Peyer's patch (tissue), 4 donors: ENCODE measurements around the gene SPP2.

Experiments
- POLR2A ChIP-seq, 2 donors: fragments of 450-650 bp; IDR thresholded peaks; one replicate each; pipeline ENCODE4 v1.5.1; 2017; ENCODE audit warnings: antibody characterized with exemption in 2 of 2, mild to moderate bottlenecking in 2 of 2, moderate library complexity in 2 of 2
- TF ChIP-seq, protein P1 (sequence below), 6 experiments: fragments of 450-650 bp in 4 of 6; fragments of 200-600 bp in 2 of 6; sonication (generic) in 1 of 6; IDR thresholded peaks; one replicate each; pipeline ENCODE4 v1.5.1; 2017 to 2019; ENCODE audit warnings: antibody characterized with exemption in 6 of 6, mild to moderate bottlenecking in 3 of 6, moderate library complexity in 1 of 6

DNA sequence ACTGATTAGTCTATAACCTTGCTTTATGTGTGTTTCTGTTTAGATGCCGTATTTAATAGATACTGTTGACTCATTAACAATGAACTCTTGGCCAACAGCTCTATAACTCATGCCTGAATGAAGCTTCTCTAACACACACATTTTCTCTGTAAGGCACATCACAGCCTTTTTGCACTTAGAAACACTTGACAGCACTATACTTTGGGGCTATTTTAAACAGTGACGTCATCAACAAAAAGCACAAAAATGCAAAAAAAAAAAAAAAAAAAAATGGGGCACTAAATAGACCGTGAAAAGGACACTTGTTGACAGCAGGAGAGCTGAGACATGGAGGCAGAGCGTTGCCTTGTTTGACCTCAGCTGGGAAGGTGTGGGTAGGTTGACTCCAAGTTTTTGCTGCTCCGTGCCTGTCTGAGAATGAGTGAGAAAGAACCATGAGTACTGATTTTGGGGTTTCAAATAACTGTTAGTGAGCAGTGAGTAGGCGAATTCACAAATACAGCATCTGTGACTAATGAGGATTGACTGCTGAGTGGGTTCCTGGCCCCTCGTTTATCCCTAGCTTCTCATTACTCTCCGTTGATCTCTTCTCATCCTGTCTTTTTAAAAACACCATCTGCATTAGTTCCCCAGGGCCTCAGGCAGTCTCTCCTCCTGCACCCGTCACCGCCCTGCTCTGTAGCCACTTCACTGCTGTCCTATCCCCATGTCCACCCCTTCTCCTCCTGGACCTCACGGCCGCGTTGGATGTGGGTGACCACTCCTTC, 24.4 kb downstream of the SPP2 start:
- TF ChIP-seq, protein P1, sequence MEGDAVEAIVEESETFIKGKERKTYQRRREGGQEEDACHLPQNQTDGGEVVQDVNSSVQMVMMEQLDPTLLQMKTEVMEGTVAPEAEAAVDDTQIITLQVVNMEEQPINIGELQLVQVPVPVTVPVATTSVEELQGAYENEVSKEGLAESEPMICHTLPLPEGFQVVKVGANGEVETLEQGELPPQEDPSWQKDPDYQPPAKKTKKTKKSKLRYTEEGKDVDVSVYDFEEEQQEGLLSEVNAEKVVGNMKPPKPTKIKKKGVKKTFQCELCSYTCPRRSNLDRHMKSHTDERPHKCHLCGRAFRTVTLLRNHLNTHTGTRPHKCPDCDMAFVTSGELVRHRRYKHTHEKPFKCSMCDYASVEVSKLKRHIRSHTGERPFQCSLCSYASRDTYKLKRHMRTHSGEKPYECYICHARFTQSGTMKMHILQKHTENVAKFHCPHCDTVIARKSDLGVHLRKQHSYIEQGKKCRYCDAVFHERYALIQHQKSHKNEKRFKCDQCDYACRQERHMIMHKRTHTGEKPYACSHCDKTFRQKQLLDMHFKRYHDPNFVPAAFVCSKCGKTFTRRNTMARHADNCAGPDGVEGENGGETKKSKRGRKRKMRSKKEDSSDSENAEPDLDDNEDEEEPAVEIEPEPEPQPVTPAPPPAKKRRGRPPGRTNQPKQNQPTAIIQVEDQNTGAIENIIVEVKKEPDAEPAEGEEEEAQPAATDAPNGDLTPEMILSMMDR (IDR thresholded peaks at IDR 0.05), result no peak
- no peak for TF ChIP-seq POLR2A (IDR thresholded peaks at IDR 0.05)
